ENCODE measurements around the gene CFAP57. TPM values are rescaled to one million over a fixed set of nuclear protein-coding genes. Genes with fewer than 3 reads are reported as not detected.
A peak's percentile ranks its signal among the peaks of the same experiment; 100 is the strongest.

CFAP57 gene
- total RNA-seq, 1 donor from 2014 or later = not detected

DNA sequence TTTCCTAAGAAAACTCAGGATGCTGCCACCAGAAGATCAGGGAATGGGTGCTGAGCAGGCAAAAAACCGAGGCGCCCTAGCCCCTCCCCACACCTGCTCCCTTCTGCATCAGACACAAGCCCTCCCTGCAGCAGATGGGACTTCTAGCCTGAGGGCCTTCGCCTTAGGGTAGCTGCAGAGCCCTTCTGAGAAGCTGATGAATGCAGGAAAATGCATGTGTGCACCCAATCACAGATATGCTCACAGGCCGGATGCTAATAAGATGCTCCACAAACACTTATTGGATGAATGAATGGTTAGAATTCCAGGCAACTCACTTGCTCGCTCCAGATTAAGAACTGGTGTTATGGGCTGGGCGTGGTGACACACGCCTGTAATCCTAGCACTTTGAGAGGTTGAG lies 120.1 kb downstream of the CFAP57 start:
- H3K27me3 ChIP-seq = no peaks in the 10 kb centered on the region
- no peak overlapping the region for H3K4me3 ChIP-seq
- DNase-seq (ENCODE audit: low spot score in 2 of 2) = no peak
- H3K9me3 ChIP-seq = no peaks in the 10 kb centered on the region
- H3K4me1 ChIP-seq = peaks cover 0 to 22% of the 10 kb centered on the region in 2 donors
- no peaks in the 10 kb centered on the region for H3K36me3 ChIP-seq
- intact Hi-C loops (cut with DNase I) = no loop called here
- H3K27ac ChIP-seq = no peak overlapping the region
- TF ChIP-seq, protein P1, sequence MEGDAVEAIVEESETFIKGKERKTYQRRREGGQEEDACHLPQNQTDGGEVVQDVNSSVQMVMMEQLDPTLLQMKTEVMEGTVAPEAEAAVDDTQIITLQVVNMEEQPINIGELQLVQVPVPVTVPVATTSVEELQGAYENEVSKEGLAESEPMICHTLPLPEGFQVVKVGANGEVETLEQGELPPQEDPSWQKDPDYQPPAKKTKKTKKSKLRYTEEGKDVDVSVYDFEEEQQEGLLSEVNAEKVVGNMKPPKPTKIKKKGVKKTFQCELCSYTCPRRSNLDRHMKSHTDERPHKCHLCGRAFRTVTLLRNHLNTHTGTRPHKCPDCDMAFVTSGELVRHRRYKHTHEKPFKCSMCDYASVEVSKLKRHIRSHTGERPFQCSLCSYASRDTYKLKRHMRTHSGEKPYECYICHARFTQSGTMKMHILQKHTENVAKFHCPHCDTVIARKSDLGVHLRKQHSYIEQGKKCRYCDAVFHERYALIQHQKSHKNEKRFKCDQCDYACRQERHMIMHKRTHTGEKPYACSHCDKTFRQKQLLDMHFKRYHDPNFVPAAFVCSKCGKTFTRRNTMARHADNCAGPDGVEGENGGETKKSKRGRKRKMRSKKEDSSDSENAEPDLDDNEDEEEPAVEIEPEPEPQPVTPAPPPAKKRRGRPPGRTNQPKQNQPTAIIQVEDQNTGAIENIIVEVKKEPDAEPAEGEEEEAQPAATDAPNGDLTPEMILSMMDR (IDR thresholded peaks at IDR 0.05) = no peak

DNA sequence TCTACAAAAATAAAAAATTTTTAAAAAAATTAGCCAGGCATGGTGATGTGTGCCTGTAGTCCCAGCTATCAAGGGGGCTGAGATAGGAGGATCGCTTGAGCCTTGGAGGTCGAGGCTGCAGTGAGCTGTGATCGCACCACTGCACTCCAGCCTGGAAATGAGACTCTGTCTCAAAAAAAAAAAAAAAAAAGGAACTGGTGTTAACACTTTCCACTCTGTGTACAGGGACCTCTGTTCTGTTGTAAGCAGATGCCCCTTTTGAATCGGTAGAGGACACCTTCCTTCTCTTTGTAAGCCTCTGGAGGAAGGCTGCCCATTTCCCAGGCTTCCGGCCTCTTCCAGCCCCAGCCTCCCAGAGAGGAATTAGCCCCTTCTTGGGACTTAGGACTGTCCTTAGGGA lies 120.5 kb downstream of the CFAP57 start:
- TF ChIP-seq, protein P1 (IDR thresholded peaks at IDR 0.05) = no peak
- no peaks in the 10 kb centered on the region for H3K9me3 ChIP-seq
- H3K4me3 ChIP-seq = no peak overlapping the region
- H3K27me3 ChIP-seq = no peaks in the 10 kb centered on the region
- no peaks in the 10 kb centered on the region for H3K36me3 ChIP-seq
- H3K27ac ChIP-seq = no peak overlapping the region
- peaks cover 0 to 22% of the 10 kb centered on the region in 2 donors for H3K4me1 ChIP-seq
- DNase-seq (ENCODE audit: low spot score in 2 of 2) = no peak
- intact Hi-C loops (cut with DNase I) = no loop called here

DNA sequence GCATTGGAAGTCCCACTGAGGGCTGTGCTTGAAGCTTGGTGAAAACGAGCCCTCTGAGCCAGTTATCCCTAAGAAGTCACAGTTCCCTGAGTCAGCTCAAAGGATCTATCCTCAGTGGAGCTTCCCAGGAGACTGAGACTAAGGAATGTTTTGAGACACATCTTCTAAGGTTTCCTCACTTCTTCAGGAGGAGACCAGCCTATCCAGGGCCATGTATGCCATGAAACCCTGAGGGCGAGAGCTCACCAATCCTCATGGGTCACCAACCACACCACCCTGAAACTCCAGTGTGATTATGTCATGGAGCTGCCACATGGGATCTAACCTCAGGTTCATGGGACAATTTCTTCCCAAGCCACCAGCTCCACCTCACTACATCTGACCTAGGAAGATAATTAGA lies 121.0 kb downstream of the CFAP57 start:
- Histone ChIP-seq H3K27ac (no peak overlapping the region), H3K9me3 (no peaks in the 10 kb centered on the region), H3K4me3 (no peak overlapping the region), H3K4me1 (peaks cover 0 to 22% of the 10 kb centered on the region in 2 donors), H3K27me3 (no peaks in the 10 kb centered on the region), H3K36me3 (no peaks in the 10 kb centered on the region)
- intact Hi-C loops (cut with DNase I) = no loop called here
- DNase-seq (ENCODE audit: low spot score in 2 of 2) = no peak
- TF ChIP-seq, protein P1 (IDR thresholded peaks at IDR 0.05) = no peak

DNA sequence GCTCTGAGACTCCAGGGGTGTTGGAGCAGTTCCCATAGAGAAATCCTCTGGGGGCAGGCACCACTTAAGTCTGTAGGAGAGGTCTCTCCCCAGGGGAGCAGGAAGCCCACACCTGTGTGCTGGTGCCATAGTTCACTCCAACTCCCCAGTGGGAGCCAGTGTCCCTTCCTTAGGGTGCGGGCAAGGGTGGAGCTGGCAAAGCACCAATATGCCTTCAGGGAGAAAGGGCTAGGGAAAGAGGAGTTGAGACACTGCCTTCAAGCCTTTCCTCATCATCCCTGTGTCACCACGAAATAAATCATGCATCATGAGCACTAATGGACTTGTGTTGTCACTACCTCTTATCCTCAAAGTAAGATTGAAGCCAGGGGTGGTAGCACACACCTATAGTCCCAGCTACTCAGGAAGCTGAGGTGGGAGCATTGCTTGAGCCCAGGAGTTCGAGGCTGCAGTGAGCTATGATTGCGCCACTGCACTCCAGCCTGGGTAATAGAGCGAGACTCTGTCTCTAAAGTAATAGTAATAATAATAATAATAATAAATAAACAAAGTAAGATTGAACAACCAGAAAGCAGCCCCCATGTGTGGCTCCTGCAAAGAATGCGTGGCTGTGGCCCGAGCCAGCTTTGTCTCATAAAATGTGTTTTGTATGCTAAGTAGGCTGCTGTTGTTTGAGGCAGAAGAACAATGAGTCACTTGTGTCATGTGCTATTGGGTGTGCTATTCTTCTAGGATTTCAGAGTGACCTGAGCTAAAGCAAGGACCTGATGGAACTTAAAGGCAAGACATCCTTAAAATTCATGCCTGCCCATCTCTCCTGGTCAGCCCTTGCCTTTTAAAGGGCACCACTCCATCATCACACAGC lies 122.0 kb downstream of the CFAP57 start:
- Histone ChIP-seq H3K27me3 (no peaks in the 10 kb centered on the region), H3K9me3 (no peaks in the 10 kb centered on the region), H3K4me3 (no peak overlapping the region), H3K27ac (no peak overlapping the region), H3K36me3 (no peaks in the 10 kb centered on the region), H3K4me1 (peaks cover 0 to 22% of the 10 kb centered on the region in 2 donors)
- TF ChIP-seq, protein P1 (IDR thresholded peaks at IDR 0.05) = no peak
- DNase-seq (ENCODE audit: low spot score in 2 of 2) = no peak
- intact Hi-C loops (cut with DNase I) = no loop called here

- H3K27me3 ChIP-seq = no peaks in the 10 kb centered on the region
- no peak for DNase-seq (ENCODE audit: low spot score in 2 of 2)
- no peaks in the 10 kb centered on the region for H3K9me3 ChIP-seq
- peaks cover 0 to 22% of the 10 kb centered on the region in 2 donors for H3K4me1 ChIP-seq
- peak overlapping the region in 1 of 2 donors; percentile 53 for H3K27ac ChIP-seq
- no peak overlapping the region for H3K4me3 ChIP-seq
- intact Hi-C loops (cut with DNase I) = no loop called here
- TF ChIP-seq, protein P1 (IDR thresholded peaks at IDR 0.05) = no peak
- H3K36me3 ChIP-seq = no peaks in the 10 kb centered on the region
Observed at GRCh38 chr1:43294761-43295160, 122.6 kb downstream of the CFAP57 start.
